GM19193 (cell line): ENCODE measurements around the gene BMS1.

Experiments used
- POLR2A ChIP-seq: IDR thresholded peaks from 4 replicates; pipeline ENCODE4 v1.6.1; 2011; ENCODE audit not compliant: insufficient read depth, insufficient read length; ENCODE audit errors: extremely low read depth

Gene BMS1

DNA sequence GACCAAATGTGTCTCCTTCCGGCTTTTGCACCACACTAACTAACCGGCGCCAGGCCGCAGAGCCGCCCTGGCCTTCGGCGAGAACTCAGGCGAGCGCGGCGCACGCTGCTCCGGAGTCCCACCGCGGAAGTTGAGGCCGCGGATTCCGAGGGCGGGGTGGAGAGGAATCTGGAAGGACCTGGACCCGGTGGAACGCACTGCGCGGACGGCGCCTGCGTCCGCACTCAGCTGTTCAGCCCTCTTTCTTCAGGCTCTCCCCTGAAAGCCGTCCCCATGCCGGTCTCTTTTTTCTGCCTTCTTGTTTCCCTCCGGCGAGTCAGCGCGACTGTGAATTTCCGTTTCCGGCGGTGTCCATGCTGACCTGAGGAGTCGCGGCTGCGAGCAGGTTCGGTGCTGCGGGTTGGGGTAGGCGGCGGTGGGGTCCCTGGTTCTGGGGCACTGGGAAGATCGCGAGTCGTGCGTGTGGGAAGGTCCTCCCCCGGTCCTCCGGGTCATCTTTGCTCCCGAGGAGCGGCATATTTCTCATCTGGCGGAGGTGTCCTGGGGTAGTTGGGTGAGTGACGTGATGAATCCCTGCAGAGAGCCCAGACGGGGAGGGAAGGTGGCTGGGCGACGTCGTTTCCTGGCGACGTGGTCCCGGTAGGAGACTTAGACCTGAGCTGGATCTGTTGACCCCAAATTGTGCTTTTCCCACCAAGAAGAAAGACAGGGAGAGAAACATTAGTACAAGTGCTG, at the start of gene BMS1:
Gene BMS1 (plus strand): TSS at position 350 of the 735 bp plus-strand sequence. CDS start 1,600 bp downstream, outside the sequence.
- TF ChIP-seq POLR2A, result peak; percentile 96

DNA sequence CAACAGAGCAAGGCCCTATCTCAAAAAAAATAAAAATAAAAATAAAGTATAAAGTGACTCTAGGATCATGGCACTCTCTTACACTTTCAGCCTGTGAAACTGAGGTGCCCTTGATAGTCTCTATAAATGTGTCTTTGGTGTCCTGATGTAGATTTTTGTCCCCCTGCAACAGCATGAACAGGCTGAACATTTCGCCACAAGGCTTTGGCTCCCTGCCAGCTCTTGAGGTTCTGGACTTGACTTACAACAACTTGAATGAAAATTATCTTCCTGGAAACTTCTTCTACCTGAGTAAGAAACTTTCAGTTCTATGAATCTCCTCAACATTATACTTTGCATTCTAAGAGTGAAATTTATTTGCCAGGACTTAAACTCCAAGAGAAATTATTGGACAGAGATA, 48.1 kb upstream of the BMS1 start:
- TF ChIP-seq POLR2A, result no peak

DNA sequence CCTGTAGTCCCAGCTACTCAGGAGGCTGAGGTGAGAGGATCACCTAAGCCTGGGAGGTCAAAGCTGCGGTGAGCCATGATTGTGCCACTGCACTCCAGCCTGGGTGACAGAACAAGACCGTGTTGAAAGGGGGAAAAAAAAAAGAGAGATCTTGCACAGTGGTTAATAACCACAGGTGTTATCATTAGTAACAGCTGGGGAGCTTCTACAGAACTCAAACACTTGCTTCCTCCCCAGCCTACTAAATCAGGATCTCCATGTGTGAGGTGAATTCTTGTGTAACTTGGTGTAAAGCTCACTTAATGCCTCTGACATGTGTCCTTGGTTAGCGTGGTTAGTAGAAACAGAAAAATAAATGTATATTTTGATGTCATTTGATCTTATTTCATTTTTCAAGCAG, 43.9 kb upstream of the BMS1 start:
- no peak for TF ChIP-seq POLR2A

- TF ChIP-seq POLR2A, result no peak
Measured at GRCh38 chr10:42743697-42744096, 38.9 kb upstream of the BMS1 start.

GRCh38 chr10:42744134-42744701, 38.4 kb upstream of the BMS1 start:
- no peak for TF ChIP-seq POLR2A

- TF ChIP-seq POLR2A, result no peak
Measured at GRCh38 chr10:42753126-42753506, 29.5 kb upstream of the BMS1 start.

DNA sequence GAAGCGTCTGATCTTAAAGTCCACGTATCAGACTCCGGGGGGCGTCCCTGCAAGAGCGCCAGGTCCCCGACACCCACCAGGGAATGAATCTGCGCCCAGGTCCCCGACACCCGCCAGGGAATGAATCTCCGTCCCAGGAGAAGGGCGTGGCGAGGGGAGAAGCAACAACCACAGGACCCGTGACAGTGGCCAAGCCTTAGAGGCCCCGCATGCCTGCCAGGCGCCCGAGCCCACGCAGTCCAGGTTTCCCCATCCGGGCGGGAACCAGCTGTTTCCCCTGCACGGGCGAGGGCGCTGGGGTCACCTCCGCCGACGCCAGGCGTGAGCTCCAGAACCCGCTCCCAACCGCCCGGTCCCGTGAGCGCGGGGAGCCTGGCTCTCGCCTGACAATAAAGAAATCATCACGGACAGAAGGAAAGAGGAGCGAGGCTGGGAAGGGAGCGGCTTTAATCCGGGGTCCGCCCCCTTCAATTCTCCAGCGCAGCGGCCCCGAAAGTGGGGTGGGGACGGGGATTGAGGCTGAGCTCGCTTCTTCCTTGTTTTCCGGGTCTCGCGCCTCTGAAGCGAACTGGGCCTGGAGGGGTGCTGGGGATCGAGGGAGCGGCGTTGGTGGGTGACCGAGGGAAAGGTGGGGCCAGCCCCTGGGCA, 29.0 kb upstream of the BMS1 start:
- no peak for TF ChIP-seq POLR2A

- no peak for TF ChIP-seq POLR2A
Measured at GRCh38 chr10:42754155-42755027, 28.2 kb upstream of the BMS1 start.

GRCh38 chr10:42755028-42755451, 27.6 kb upstream of the BMS1 start:
- TF ChIP-seq POLR2A, result no peak

GRCh38 chr10:42755556-42756093, 27.0 kb upstream of the BMS1 start:
- no peak for TF ChIP-seq POLR2A

GRCh38 chr10:42767906-42768305, 14.7 kb upstream of the BMS1 start:
- TF ChIP-seq POLR2A, result no peak

GRCh38 chr10:42768581-42769152, 13.9 kb upstream of the BMS1 start:
- no peak for TF ChIP-seq POLR2A

DNA sequence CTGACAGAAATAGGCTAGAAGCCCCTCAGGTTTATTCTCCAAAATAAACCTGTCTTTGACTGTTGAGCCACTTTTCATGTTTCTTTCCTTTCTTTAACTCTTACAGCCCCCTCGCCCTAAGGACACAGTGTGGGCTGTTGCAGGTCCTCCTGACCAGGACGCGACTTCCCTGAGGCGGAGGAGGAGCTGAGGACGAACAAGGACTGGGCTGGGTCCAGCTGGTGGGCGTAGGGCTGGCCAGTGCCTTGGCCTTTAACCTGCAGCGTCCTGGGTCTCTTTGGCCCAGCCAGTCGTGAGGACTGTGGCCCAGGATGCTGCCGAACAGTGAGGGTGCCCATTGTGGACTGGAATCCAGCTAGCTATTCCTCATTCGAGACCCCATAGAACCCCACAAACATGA, 13.4 kb upstream of the BMS1 start:
- no peak for TF ChIP-seq POLR2A

DNA sequence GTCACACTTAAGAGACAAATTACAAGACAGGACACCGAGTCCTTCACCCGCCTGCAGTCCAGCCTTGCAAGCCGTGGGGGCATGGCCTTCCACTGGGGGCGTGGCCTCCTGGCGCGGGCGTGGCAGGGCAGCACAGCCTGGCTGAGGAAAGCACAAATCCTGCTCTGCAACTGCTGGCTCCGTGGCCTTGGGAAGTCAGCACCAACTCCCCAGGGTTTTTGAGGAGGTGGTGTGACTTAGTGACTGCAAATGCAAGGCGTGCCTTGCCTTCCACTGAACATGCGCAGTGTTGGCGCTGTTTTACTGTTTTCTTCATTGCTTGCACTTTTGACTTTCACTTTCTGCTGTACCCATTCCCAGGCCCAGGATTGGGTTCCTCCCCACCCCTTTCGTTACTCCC, 12.9 kb upstream of the BMS1 start:
- TF ChIP-seq POLR2A, result no peak
